WTC11 (cell line): ENCODE measurements around the gene UIMC1. TPM values are rescaled to one million over a fixed set of nuclear protein-coding genes. Genes with fewer than 3 reads are reported as not detected.

Experiments used
- ATAC-seq: fragments of 200-7000 bp; cut with Tn5 transposase; 2 replicates; pipeline ENCODE4 v1.10.0; 2021; ENCODE audit warnings: mild to moderate bottlenecking, moderate library complexity
- CTCF ChIA-PET: fragments of 300-600 bp; sonication (Branson Sonifier 250); formaldehyde crosslinking; loops from one replicate; lab custom pipeline; 2021; ENCODE audit warnings: antibody characterized with exemption; lab: Charles Lee
- POLR2A ChIA-PET: fragments of 350-600 bp; sonication (Branson Sonifier 250); formaldehyde crosslinking; loops from one replicate; lab custom pipeline; 2021; ENCODE audit warnings: antibody characterized with exemption; lab: Charles Lee
- DNase-seq: peaks from one replicate; pipeline ENCODE4 v3.0.0; 2021; ENCODE audit warnings: low spot score
- H3K27ac Mint-ChIP-seq: 2 replicates; pipeline ENCODE4 v1.8.0; 2021; ENCODE audit warnings: mixed read lengths
- H3K27me3 Mint-ChIP-seq: 2 replicates; pipeline ENCODE4 v1.8.0; 2021; ENCODE audit warnings: low read depth, mild to moderate bottlenecking, moderate library complexity, mixed read lengths
- H3K36me3 Mint-ChIP-seq: 2 replicates; pipeline ENCODE4 v1.8.0; 2021; ENCODE audit warnings: mixed read lengths
- H3K4me1 Mint-ChIP-seq: 2 replicates; pipeline ENCODE4 v1.8.0; 2022; ENCODE audit warnings: mixed read lengths
- H3K4me3 Mint-ChIP-seq: 2 replicates; pipeline ENCODE4 v1.8.0; 2021; ENCODE audit warnings: mild to moderate bottlenecking, moderate library complexity, mixed read lengths
- H3K9me3 Mint-ChIP-seq: 2 replicates; pipeline ENCODE4 v1.8.0; 2021; ENCODE audit warnings: mixed read lengths
- IRF2 ChIP-seq: sonication (generic); formaldehyde crosslinking; IDR thresholded peaks from 2 replicates; pipeline ENCODE4 v1.8.0; 2022; ENCODE audit warnings: low read depth, missing genetic modification reagents, borderline replicate concordance
- MXD4 ChIP-seq: fragments of 250-450 bp; sonication (Bioruptor Pico); IDR thresholded peaks from 2 replicates; pipeline ENCODE4 v1.8.0; 2021; ENCODE audit warnings: mild to moderate bottlenecking, moderate library complexity, borderline replicate concordance
- MYBL2 ChIP-seq: sonication (generic); formaldehyde crosslinking; IDR thresholded peaks from 2 replicates; pipeline ENCODE4 v1.8.1; 2023; ENCODE audit warnings: mild to moderate bottlenecking, moderate library complexity, missing genetic modification reagents
- NFATC4 ChIP-seq: fragments of 250-450 bp; sonication (Bioruptor Pico); IDR thresholded peaks from 2 replicates; pipeline ENCODE4 v1.9.0; 2021; ENCODE audit warnings: mild to moderate bottlenecking
- NFE2L1 ChIP-seq: sonication (generic); formaldehyde crosslinking; IDR thresholded peaks from 2 replicates; pipeline ENCODE4 v1.8.1; 2023; ENCODE audit warnings: missing genetic modification reagents
- NR2C2 ChIP-seq: sonication (generic); formaldehyde crosslinking; IDR thresholded peaks from 2 replicates; pipeline ENCODE4 v1.8.0; 2022; ENCODE audit warnings: mild to moderate bottlenecking, missing genetic modification reagents
- OVOL2 ChIP-seq: fragments of 250-450 bp; sonication (Bioruptor Pico); IDR thresholded peaks from 2 replicates; pipeline ENCODE4 v1.9.0; 2021; ENCODE audit warnings: mild to moderate bottlenecking, borderline replicate concordance
- SMAD4 ChIP-seq: sonication (generic); formaldehyde crosslinking; IDR thresholded peaks from 2 replicates; pipeline ENCODE4 v1.8.0; 2022; ENCODE audit warnings: mild to moderate bottlenecking, missing genetic modification reagents
- SOX15 ChIP-seq: fragments of 250-450 bp; sonication (Bioruptor Pico); IDR thresholded peaks from 2 replicates; pipeline ENCODE4 v1.9.0; 2021; ENCODE audit warnings: mild to moderate bottlenecking
- SP1 ChIP-seq: sonication (generic); formaldehyde crosslinking; conservative IDR thresholded peaks from 2 replicates; pipeline ENCODE4 v1.8.1; 2022; ENCODE audit warnings: missing genetic modification reagents
- ZNF416 ChIP-seq: fragments of 250-450 bp; sonication (Bioruptor Pico); IDR thresholded peaks from 2 replicates; pipeline ENCODE4 v1.9.0; 2021; ENCODE audit warnings: mild to moderate bottlenecking, inconsistent platforms
- total RNA-seq: library from RNA; stranded (reverse); gene quantifications from 3 replicates; pipeline ENCODE4 v1.2.3, GENCODE V29; 2021
- TF ChIP-seq, protein P1 (sequence below): sonication (generic); formaldehyde crosslinking; IDR thresholded peaks from 2 replicates; pipeline ENCODE4 v1.8.1; 2022; ENCODE audit warnings: mild to moderate bottlenecking, missing genetic modification reagents, moderate library complexity, borderline replicate concordance
- TF ChIP-seq, protein P2 (sequence below): sonication (generic); formaldehyde crosslinking; IDR thresholded peaks from 2 replicates; pipeline ENCODE4 v1.8.0; 2022; ENCODE audit warnings: missing genetic modification reagents
- TF ChIP-seq, protein P3 (sequence below): fragments of 250-450 bp; sonication (Bioruptor Pico); IDR thresholded peaks from 2 replicates; pipeline ENCODE4 v1.9.0; 2021; ENCODE audit warnings: mild to moderate bottlenecking
- TF ChIP-seq, protein P4 (sequence below): fragments of 250-450 bp; sonication (Bioruptor Pico); IDR thresholded peaks from 2 replicates; pipeline ENCODE4 v1.8.0; 2021; ENCODE audit warnings: mild to moderate bottlenecking
- TF ChIP-seq, protein P5 (sequence below): sonication (generic); formaldehyde crosslinking; IDR thresholded peaks from 2 replicates; pipeline ENCODE4 v1.8.0; 2022; ENCODE audit warnings: mild to moderate bottlenecking, missing genetic modification reagents
- TF ChIP-seq, protein P6 (sequence below): sonication (generic); formaldehyde crosslinking; conservative IDR thresholded peaks from 2 replicates; pipeline ENCODE4 v1.8.1; 2023; ENCODE audit warnings: mild to moderate bottlenecking, low read depth, missing genetic modification reagents, moderate library complexity
- TF ChIP-seq, protein P7 (sequence below): fragments of 200-600 bp; IDR thresholded peaks from 2 replicates; pipeline ENCODE4 v1.8.0; 2022; ENCODE audit warnings: antibody characterized with exemption
- TF ChIP-seq, protein P8 (sequence below): sonication (generic); formaldehyde crosslinking; IDR thresholded peaks from 2 replicates; pipeline ENCODE4 v1.8.1; 2023; ENCODE audit warnings: mild to moderate bottlenecking, missing genetic modification reagents, moderate library complexity

UIMC1 gene
- total RNA-seq, 1 experiment from 2014 or later = 48.0 TPM

DNA sequence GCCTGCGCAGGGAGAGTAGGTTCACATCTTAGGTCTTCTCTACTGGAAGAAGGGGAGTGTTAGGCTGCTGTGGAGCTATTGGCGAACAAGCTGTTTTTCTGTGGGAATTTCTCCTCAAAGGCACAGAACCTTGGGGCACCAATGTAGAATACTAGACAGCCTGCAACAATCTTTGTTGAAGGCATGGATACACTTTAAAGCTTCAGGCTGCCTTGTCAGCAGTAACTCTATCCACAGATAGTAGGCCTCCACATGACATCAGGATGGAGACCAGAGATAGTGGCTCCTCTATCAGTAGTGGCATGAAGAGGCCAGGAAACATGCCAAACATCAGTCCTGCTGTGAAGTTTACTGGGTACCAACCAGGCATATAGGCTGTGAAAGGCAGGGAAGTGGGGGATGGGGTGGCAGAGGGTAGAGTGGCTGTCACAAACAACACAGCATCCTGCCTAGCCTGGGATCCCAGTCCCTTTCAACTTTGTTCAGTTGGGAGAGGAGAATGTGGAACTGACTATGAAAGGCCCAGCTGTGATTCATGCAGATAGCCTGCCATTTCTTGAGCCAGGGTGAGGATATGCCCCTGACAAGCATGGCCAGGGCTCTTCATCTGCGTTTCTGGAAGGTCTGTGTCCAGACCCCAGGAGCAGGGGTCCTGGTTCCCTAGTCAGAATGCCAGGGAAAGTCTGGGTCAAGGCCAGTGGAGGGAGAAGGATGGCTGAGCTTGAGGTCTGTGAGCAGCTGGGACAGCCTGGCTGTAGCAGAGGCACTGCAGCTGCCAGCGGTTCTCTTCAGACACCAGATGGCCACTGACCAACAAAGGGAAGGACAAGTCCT is 106.4 kb downstream of the UIMC1 start:
- H3K9me3 Mint-ChIP-seq = no peaks in the 10 kb centered on the region
- H3K4me3 Mint-ChIP-seq = no peak overlapping the region
- H3K36me3 Mint-ChIP-seq = peaks cover 13% of the 10 kb centered on the region
- H3K4me1 Mint-ChIP-seq = peaks cover 11% of the 10 kb centered on the region
- CTCF ChIA-PET = interaction anchor here (1.3 to 6.3 kb wide), 7 partner anchors 9 to 242 kb away, joined by 3 to 63 read pairs (median 9); no protein-coding TSS in a partner anchor
- DNase-seq = no peak
- POLR2A ChIA-PET = no interaction called here
- no peaks in the 10 kb centered on the region for H3K27me3 Mint-ChIP-seq
- no peak overlapping the region for H3K27ac Mint-ChIP-seq
- ATAC-seq = 0 out of 2 replicates have a peak, but pooled peaks have one; percentile 10
- TF ChIP-seq OVOL2 (CRISPR knock-in tag) (no peak), NFATC4 (no peak), NR2C2 (no peak), MXD4 (no peak), SOX15 (CRISPR knock-in tag) (no peak), NFE2L1 (CRISPR knock-in tag) (no peak), MYBL2 (CRISPR knock-in tag) (no peak), SP1 (CRISPR knock-in tag) (no peak), ZNF416 (CRISPR knock-in tag) (no peak), SMAD4 (CRISPR knock-in tag) (no peak), IRF2 (CRISPR knock-in tag) (no peak)
- TF ChIP-seq, protein P1, sequence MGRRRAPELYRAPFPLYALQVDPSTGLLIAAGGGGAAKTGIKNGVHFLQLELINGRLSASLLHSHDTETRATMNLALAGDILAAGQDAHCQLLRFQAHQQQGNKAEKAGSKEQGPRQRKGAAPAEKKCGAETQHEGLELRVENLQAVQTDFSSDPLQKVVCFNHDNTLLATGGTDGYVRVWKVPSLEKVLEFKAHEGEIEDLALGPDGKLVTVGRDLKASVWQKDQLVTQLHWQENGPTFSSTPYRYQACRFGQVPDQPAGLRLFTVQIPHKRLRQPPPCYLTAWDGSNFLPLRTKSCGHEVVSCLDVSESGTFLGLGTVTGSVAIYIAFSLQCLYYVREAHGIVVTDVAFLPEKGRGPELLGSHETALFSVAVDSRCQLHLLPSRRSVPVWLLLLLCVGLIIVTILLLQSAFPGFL (CRISPR knock-in tag) = no peak
- TF ChIP-seq, protein P2, sequence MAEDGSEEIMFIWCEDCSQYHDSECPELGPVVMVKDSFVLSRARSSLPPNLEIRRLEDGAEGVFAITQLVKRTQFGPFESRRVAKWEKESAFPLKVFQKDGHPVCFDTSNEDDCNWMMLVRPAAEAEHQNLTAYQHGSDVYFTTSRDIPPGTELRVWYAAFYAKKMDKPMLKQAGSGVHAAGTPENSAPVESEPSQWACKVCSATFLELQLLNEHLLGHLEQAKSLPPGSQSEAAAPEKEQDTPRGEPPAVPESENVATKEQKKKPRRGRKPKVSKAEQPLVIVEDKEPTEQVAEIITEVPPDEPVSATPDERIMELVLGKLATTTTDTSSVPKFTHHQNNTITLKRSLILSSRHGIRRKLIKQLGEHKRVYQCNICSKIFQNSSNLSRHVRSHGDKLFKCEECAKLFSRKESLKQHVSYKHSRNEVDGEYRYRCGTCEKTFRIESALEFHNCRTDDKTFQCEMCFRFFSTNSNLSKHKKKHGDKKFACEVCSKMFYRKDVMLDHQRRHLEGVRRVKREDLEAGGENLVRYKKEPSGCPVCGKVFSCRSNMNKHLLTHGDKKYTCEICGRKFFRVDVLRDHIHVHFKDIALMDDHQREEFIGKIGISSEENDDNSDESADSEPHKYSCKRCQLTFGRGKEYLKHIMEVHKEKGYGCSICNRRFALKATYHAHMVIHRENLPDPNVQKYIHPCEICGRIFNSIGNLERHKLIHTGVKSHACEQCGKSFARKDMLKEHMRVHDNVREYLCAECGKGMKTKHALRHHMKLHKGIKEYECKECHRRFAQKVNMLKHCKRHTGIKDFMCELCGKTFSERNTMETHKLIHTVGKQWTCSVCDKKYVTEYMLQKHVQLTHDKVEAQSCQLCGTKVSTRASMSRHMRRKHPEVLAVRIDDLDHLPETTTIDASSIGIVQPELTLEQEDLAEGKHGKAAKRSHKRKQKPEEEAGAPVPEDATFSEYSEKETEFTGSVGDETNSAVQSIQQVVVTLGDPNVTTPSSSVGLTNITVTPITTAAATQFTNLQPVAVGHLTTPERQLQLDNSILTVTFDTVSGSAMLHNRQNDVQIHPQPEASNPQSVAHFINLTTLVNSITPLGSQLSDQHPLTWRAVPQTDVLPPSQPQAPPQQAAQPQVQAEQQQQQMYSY (CRISPR knock-in tag) = no peak
- TF ChIP-seq, protein P3, sequence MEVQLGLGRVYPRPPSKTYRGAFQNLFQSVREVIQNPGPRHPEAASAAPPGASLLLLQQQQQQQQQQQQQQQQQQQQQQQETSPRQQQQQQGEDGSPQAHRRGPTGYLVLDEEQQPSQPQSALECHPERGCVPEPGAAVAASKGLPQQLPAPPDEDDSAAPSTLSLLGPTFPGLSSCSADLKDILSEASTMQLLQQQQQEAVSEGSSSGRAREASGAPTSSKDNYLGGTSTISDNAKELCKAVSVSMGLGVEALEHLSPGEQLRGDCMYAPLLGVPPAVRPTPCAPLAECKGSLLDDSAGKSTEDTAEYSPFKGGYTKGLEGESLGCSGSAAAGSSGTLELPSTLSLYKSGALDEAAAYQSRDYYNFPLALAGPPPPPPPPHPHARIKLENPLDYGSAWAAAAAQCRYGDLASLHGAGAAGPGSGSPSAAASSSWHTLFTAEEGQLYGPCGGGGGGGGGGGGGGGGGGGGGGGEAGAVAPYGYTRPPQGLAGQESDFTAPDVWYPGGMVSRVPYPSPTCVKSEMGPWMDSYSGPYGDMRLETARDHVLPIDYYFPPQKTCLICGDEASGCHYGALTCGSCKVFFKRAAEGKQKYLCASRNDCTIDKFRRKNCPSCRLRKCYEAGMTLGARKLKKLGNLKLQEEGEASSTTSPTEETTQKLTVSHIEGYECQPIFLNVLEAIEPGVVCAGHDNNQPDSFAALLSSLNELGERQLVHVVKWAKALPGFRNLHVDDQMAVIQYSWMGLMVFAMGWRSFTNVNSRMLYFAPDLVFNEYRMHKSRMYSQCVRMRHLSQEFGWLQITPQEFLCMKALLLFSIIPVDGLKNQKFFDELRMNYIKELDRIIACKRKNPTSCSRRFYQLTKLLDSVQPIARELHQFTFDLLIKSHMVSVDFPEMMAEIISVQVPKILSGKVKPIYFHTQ (CRISPR knock-in tag) = no peak
- TF ChIP-seq, protein P4, sequence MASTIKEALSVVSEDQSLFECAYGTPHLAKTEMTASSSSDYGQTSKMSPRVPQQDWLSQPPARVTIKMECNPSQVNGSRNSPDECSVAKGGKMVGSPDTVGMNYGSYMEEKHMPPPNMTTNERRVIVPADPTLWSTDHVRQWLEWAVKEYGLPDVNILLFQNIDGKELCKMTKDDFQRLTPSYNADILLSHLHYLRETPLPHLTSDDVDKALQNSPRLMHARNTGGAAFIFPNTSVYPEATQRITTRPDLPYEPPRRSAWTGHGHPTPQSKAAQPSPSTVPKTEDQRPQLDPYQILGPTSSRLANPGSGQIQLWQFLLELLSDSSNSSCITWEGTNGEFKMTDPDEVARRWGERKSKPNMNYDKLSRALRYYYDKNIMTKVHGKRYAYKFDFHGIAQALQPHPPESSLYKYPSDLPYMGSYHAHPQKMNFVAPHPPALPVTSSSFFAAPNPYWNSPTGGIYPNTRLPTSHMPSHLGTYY = no peak
- TF ChIP-seq, protein P5, sequence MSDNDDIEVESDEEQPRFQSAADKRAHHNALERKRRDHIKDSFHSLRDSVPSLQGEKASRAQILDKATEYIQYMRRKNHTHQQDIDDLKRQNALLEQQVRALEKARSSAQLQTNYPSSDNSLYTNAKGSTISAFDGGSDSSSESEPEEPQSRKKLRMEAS (CRISPR knock-in tag) = no peak
- TF ChIP-seq, protein P6, sequence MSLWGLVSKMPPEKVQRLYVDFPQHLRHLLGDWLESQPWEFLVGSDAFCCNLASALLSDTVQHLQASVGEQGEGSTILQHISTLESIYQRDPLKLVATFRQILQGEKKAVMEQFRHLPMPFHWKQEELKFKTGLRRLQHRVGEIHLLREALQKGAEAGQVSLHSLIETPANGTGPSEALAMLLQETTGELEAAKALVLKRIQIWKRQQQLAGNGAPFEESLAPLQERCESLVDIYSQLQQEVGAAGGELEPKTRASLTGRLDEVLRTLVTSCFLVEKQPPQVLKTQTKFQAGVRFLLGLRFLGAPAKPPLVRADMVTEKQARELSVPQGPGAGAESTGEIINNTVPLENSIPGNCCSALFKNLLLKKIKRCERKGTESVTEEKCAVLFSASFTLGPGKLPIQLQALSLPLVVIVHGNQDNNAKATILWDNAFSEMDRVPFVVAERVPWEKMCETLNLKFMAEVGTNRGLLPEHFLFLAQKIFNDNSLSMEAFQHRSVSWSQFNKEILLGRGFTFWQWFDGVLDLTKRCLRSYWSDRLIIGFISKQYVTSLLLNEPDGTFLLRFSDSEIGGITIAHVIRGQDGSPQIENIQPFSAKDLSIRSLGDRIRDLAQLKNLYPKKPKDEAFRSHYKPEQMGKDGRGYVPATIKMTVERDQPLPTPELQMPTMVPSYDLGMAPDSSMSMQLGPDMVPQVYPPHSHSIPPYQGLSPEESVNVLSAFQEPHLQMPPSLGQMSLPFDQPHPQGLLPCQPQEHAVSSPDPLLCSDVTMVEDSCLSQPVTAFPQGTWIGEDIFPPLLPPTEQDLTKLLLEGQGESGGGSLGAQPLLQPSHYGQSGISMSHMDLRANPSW (CRISPR knock-in tag) = no peak
- TF ChIP-seq, protein P7, sequence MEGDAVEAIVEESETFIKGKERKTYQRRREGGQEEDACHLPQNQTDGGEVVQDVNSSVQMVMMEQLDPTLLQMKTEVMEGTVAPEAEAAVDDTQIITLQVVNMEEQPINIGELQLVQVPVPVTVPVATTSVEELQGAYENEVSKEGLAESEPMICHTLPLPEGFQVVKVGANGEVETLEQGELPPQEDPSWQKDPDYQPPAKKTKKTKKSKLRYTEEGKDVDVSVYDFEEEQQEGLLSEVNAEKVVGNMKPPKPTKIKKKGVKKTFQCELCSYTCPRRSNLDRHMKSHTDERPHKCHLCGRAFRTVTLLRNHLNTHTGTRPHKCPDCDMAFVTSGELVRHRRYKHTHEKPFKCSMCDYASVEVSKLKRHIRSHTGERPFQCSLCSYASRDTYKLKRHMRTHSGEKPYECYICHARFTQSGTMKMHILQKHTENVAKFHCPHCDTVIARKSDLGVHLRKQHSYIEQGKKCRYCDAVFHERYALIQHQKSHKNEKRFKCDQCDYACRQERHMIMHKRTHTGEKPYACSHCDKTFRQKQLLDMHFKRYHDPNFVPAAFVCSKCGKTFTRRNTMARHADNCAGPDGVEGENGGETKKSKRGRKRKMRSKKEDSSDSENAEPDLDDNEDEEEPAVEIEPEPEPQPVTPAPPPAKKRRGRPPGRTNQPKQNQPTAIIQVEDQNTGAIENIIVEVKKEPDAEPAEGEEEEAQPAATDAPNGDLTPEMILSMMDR = no peak
- TF ChIP-seq, protein P8, sequence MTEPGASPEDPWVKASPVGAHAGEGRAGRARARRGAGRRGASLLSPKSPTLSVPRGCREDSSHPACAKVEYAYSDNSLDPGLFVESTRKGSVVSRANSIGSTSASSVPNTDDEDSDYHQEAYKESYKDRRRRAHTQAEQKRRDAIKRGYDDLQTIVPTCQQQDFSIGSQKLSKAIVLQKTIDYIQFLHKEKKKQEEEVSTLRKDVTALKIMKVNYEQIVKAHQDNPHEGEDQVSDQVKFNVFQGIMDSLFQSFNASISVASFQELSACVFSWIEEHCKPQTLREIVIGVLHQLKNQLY (CRISPR knock-in tag) = no peak
- TF ChIP-seq, all 79 proteins: peak for 0
